Breast epithelium (tissue), 4 donors: ENCODE data around the gene HDAC4. TPM values are rescaled to one million over a fixed set of nuclear protein-coding genes. Genes with fewer than 3 reads are reported as not detected.
"Not testable (repeated sequence)": the region's sequence is repeated elsewhere in the genome, so short reads cannot be mapped to it uniquely, and the experiment has no call there.

ENCODE experiments used
- DNase-seq, 2 donors: peaks; one replicate each; pipeline ENCODE4 v3.0.0-alpha.2; 2019; ENCODE audit warnings: low spot score in 2 of 2
- H3K27ac ChIP-seq, 2 donors: fragments of 200-600 bp; sonication (generic) in 1 of 2; one replicate each; pipeline ENCODE4 v1.5.1; 2016 to 2019; ENCODE audit warnings: mild to moderate bottlenecking in 1 of 2
- H3K27me3 ChIP-seq, 2 donors: fragments of 200-600 bp; sonication (generic) in 1 of 2; one replicate each; pipeline versions ENCODE4 v1.5.1 to v1.6.0; 2017 to 2019; ENCODE audit warnings: control low read depth in 1 of 2, mild to moderate bottlenecking in 1 of 2
- H3K36me3 ChIP-seq: fragments of 200-600 bp; one replicate; pipeline ENCODE4 v1.5.1; 2019
- H3K4me1 ChIP-seq, 2 donors: fragments of 200-600 bp; sonication (generic); one replicate each; pipeline ENCODE4 v1.5.1; 2016 to 2019; ENCODE audit warnings: control low read depth in 1 of 2
- H3K4me3 ChIP-seq, 3 donors: fragments of 200-600 bp; sonication (generic); 1 replicate in 2 of 3; 2 replicates in 1 of 3; pipeline ENCODE4 v1.5.1; 2016 to 2019; ENCODE audit warnings: mild to moderate bottlenecking in 3 of 3, moderate library complexity in 2 of 3
- H3K9me3 ChIP-seq, 2 donors: fragments of 200-600 bp; sonication (generic) in 1 of 2; one replicate each; pipeline ENCODE4 v1.5.1; 2016 to 2019; ENCODE audit warnings: control low read depth in 1 of 2
- POLR2A ChIP-seq: fragments of 450-650 bp; IDR thresholded peaks from one replicate; pipeline ENCODE4 v1.6.1; 2016; ENCODE audit warnings: antibody characterized with exemption, mild to moderate bottlenecking, moderate library complexity
- POLR2AphosphoS5 ChIP-seq, 3 donors: sonication (generic); formaldehyde crosslinking; IDR thresholded peaks; one replicate each; pipeline ENCODE4 v1.6.1; 2017; ENCODE audit warnings: antibody characterized with exemption in 3 of 3
- intact Hi-C: fragments of 100-400 bp; cut with DNase I; formaldehyde crosslinking; loops from one replicate; pipeline ENCODE4 v1.15.1; 2023; ENCODE audit warnings: low total_unique reads
- total RNA-seq, 3 donors: library from RNA; depleted of rRNA; stranded (reverse); fragments of >200 nt; gene quantifications; one replicate each; pipeline ENCODE4 v1.1.0, GENCODE V29; 2016
- TF ChIP-seq, protein P1 (sequence below), 3 donors: fragments of 450-650 bp; IDR thresholded peaks; one replicate each; pipeline ENCODE4 v1.5.1; 2016 to 2017; ENCODE audit warnings: antibody characterized with exemption in 3 of 3, mild to moderate bottlenecking in 3 of 3, moderate library complexity in 3 of 3

Gene HDAC4
- total RNA-seq, 3 donors from 2014 or later, result 20.3 to 36.0 (median 32.8) TPM

- peaks cover 16% of the 10 kb centered on the region for H3K36me3 ChIP-seq
Observed at GRCh38 chr2:239070466-239070865, 330.4 kb downstream of the HDAC4 start.

GRCh38 chr2:239069362-239070333, 331.2 kb downstream of the HDAC4 start:
- H3K4me3 ChIP-seq, H3K27me3 ChIP-seq, H3K27ac ChIP-seq, H3K4me1 ChIP-seq, DNase-seq, intact Hi-C loops, H3K9me3 ChIP-seq: not testable (repeated sequence)
- H3K36me3 ChIP-seq, result peaks cover 16% of the 10 kb centered on the region

More at GRCh38 chr2:239070466-239070865, 330.4 kb downstream of the HDAC4 start:
- Histone ChIP-seq H3K4me3 (no peak overlapping the region), H3K27me3 (no peaks in the 10 kb centered on the region), H3K4me1 (no peaks in the 10 kb centered on the region), H3K27ac (no peak overlapping the region), H3K9me3 (no peaks in the 10 kb centered on the region)
- intact Hi-C loops, result no loop called here
- DNase-seq, result no peak
- TF ChIP-seq POLR2AphosphoS5 (IDR thresholded peaks at IDR 0.05) (no peak), POLR2A (no peak)
- TF ChIP-seq, protein P1, sequence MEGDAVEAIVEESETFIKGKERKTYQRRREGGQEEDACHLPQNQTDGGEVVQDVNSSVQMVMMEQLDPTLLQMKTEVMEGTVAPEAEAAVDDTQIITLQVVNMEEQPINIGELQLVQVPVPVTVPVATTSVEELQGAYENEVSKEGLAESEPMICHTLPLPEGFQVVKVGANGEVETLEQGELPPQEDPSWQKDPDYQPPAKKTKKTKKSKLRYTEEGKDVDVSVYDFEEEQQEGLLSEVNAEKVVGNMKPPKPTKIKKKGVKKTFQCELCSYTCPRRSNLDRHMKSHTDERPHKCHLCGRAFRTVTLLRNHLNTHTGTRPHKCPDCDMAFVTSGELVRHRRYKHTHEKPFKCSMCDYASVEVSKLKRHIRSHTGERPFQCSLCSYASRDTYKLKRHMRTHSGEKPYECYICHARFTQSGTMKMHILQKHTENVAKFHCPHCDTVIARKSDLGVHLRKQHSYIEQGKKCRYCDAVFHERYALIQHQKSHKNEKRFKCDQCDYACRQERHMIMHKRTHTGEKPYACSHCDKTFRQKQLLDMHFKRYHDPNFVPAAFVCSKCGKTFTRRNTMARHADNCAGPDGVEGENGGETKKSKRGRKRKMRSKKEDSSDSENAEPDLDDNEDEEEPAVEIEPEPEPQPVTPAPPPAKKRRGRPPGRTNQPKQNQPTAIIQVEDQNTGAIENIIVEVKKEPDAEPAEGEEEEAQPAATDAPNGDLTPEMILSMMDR (IDR thresholded peaks at IDR 0.05), result no peak

GRCh38 chr2:239068411-239068810, 332.4 kb downstream of the HDAC4 start:
- Histone ChIP-seq H3K36me3 (peaks cover 16% of the 10 kb centered on the region), H3K27ac (no peak overlapping the region), H3K4me1 (no peaks in the 10 kb centered on the region), H3K9me3 (no peaks in the 10 kb centered on the region), H3K4me3 (no peak overlapping the region), H3K27me3 (no peaks in the 10 kb centered on the region)
- DNase-seq, result no peak
- intact Hi-C loops, result no loop called here
- TF ChIP-seq, protein P1 (IDR thresholded peaks at IDR 0.05), result no peak
- TF ChIP-seq POLR2AphosphoS5 (IDR thresholded peaks at IDR 0.05) (no peak), POLR2A (no peak)

DNA sequence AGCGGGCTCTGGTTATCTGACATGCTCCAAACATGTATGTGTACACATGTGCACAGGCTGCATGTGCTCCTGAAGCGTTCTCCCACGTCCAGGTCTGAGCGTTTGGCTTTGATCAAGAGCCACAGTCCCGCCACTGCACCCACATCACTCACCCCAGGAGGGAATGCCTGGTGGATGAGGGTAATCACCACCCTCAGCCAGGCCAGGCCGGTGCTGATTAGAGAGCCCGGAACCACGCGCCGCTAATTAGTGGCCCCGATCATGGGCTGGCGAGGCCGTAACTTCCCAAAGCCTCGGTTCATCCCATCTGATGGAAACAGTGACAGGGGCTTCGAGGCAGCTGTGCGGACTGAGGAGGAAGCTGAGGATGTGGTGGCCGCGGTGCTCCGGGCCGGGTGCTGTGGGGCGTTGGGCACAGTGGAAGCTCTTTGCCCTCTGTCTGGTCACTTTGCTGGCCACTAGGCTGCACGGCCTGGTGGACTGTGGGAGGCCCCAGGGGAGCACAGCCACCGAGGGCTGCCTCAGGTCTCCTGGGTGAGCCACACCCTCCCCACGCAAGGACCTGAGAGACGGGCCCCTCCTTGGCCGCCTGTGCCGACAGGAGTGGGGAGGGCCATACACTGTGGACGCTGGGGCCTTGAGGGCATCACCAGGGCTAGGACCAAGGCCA, 333.5 kb downstream of the HDAC4 start:
- intact Hi-C loops, result no loop called here
- no peak overlapping the region for H3K4me3 ChIP-seq
- TF ChIP-seq POLR2AphosphoS5 (IDR thresholded peaks at IDR 0.05) (no peak), POLR2A (no peak)
- TF ChIP-seq, protein P1 (IDR thresholded peaks at IDR 0.05), result no peak
- H3K27me3 ChIP-seq, result no peaks in the 10 kb centered on the region
- H3K4me1 ChIP-seq, result no peaks in the 10 kb centered on the region
- H3K27ac ChIP-seq, result no peak overlapping the region
- no peak for DNase-seq
- peaks cover 16% of the 10 kb centered on the region for H3K36me3 ChIP-seq
- no peaks in the 10 kb centered on the region for H3K9me3 ChIP-seq

DNA sequence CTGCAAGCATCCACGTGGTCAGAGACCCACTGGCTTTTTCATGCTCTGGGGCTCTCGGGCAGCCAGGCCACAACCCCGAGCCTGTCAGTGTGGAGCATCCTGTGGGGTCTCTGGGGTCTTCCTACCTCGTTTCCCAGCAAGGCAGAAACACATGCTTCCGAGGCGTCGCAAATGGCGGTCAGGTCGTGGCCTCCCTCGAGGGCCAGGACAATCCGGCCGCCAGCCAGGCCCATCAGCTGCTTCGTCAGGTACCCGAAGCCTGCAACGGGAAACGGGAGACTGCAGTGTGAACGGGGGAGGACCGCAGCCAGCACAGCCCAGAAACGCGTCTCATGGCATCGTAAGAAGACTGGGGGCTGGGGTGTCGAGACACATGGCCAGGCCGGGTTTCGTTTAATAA, 334.2 kb downstream of the HDAC4 start:
- intact Hi-C loops, result no loop called here
- Histone ChIP-seq H3K4me3 (no peak overlapping the region), H3K9me3 (no peaks in the 10 kb centered on the region), H3K27ac (no peak overlapping the region), H3K4me1 (no peaks in the 10 kb centered on the region), H3K36me3 (peaks cover 16% of the 10 kb centered on the region), H3K27me3 (no peaks in the 10 kb centered on the region)
- no peak for DNase-seq
- TF ChIP-seq, protein P1 (IDR thresholded peaks at IDR 0.05), result no peak
- no peak for TF ChIP-seq POLR2A
- no peak for TF ChIP-seq POLR2AphosphoS5 (IDR thresholded peaks at IDR 0.05)
